K562 (cell line): Measurements from ENCODE around the gene SLIT1. TPM values are rescaled to one million over a fixed set of nuclear protein-coding genes. Genes with fewer than 3 reads are reported as not detected.

Experiments used
- ATAC-seq: fragments of 200-7000 bp; cut with Tn5 transposase; 3 replicates; pipeline ENCODE4 v1.9.1; 2020; ENCODE audit warnings: moderate library complexity
- BruUV-seq: library from RNA; stranded (reverse); fragments of 400-500 nt; replicated peaks from 2 replicates; lab custom pipeline; 2021; lab: Mats Ljungman, UMichigan
- CTCF ChIA-PET: fragments of 300-600 bp; formaldehyde crosslinking; extraction: SDS; loops from one replicate; lab custom pipeline; 2021; ENCODE audit warnings: low intra/inter-chr PET ratio; lab: Yijun Ruan, JAX
- POLR2A ChIA-PET: fragments of 300-600, 350-650 bp; sonication (Branson Sonifier 250); formaldehyde crosslinking; extraction: SDS; loops from one replicate; lab custom pipeline; 2021; ENCODE audit warnings: antibody characterized with exemption, inconsistent platforms; lab: Yijun Ruan, JAX
- DNase-seq, 4 experiments: peaks; one replicate each; pipeline versions ENCODE4 v3.0.0 to v3.0.0-alpha.2; 2011 to 2018; ENCODE audit warnings: low spot score in 3 of 4, mixed read lengths in 3 of 4; ENCODE audit errors: extremely low read depth in 1 of 4
- FAIRE-seq: peaks from 2 replicates; lab custom pipeline; 2011; peaks lifted over from hg19 to GRCh38; lab: Jason Lieb, UNC
- H2AFZ ChIP-seq: 2 replicates; pipeline ENCODE4 v1.6.0; 2011; ENCODE audit warnings: low read depth, low read length, control low read depth, inconsistent platforms
- H3K27ac ChIP-seq: fragments of 200-600 bp; 3 replicates; pipeline ENCODE4 v1.8.0; 2011; ENCODE audit warnings: low read depth, mild to moderate bottlenecking, control low read depth, inconsistent platforms, low read length, moderate library complexity, mixed read lengths; ENCODE audit errors: extremely low read depth
- H3K27me3 ChIP-seq, 2 experiments: fragments of 300-600 bp in 1 of 2; 2 replicates in 1 of 2; 3 replicates in 1 of 2; pipeline versions ENCODE4 v1.6.0 to v1.8.0; 2011; ENCODE audit warnings: inconsistent platforms in 2 of 2, low read length in 2 of 2, mild to moderate bottlenecking in 1 of 2, mixed read lengths in 1 of 2, moderate library complexity in 1 of 2; ENCODE audit not compliant: control insufficient read depth in 2 of 2, insufficient read depth in 2 of 2
- H3K36me3 ChIP-seq: fragments of 300-600 bp; 3 replicates; pipeline ENCODE4 v1.8.0; 2011; ENCODE audit warnings: mild to moderate bottlenecking, low read length, inconsistent platforms; ENCODE audit not compliant: control insufficient read depth, insufficient read depth
- H3K4me1 ChIP-seq, 2 experiments: fragments of 200-600 bp in 1 of 2; replicated peaks in 1 of 2; 2 replicates in 1 of 2; 3 replicates in 1 of 2; pipeline versions ENCODE4 v1.5.1 to v1.8.0; 2011; ENCODE audit warnings: inconsistent platforms in 2 of 2, low read length in 2 of 2, mild to moderate bottlenecking in 1 of 2, mixed read lengths in 1 of 2, moderate library complexity in 1 of 2; ENCODE audit not compliant: control insufficient read depth in 2 of 2, insufficient read depth in 2 of 2
- H3K4me2 ChIP-seq: 2 replicates; pipeline ENCODE4 v1.6.1; 2011; ENCODE audit warnings: low read length, control low read depth, inconsistent platforms, mixed read lengths; ENCODE audit not compliant: insufficient read depth
- H3K4me3 ChIP-seq: fragments of 200-600 bp; sonication (generic), shearing (Covaris generic); 2 replicates; pipeline ENCODE4 v1.5.1; 2016; ENCODE audit warnings: control low read depth, inconsistent platforms
- H3K79me2 ChIP-seq: fragments of 200-600 bp; 3 replicates; pipeline ENCODE4 v1.8.0; 2011; ENCODE audit warnings: low read length, inconsistent platforms; ENCODE audit not compliant: control insufficient read depth, insufficient read depth
- H3K9ac ChIP-seq, 2 experiments: 2 replicates each; pipeline versions ENCODE4 v1.6.0 to v1.6.1; 2011; ENCODE audit warnings: low read depth in 2 of 2, low read length in 2 of 2, control low read depth in 1 of 2, inconsistent platforms in 1 of 2, mild to moderate bottlenecking in 1 of 2, mixed read lengths in 1 of 2; ENCODE audit not compliant: insufficient read depth in 1 of 2
- H3K9me1 ChIP-seq: one replicate; pipeline ENCODE4 v1.6.0; 2011; ENCODE audit warnings: inconsistent platforms, mild to moderate bottlenecking, low read length, moderate library complexity; ENCODE audit not compliant: control insufficient read depth, insufficient read depth
- H3K9me3 ChIP-seq: replicated peaks from 2 replicates; pipeline ENCODE4 v1.5.1; 2011; ENCODE audit warnings: low read depth, low read length, inconsistent platforms; ENCODE audit not compliant: control insufficient read depth, insufficient read depth
- H4K20me1 ChIP-seq: replicated peaks from 2 replicates; pipeline ENCODE4 v1.6.1; 2011; ENCODE audit warnings: low read length, inconsistent platforms, mixed read lengths; ENCODE audit not compliant: control insufficient read depth, insufficient read depth
- BCL6 ChIP-seq: fragments of 250-450 bp; sonication (Bioruptor Pico); IDR thresholded peaks from 2 replicates; pipeline ENCODE4 v1.4.0; 2020
- CTBP1 ChIP-seq: fragments of 450-650 bp; IDR thresholded peaks from 2 replicates; pipeline ENCODE4 v1.6.1; 2016; ENCODE audit warnings: borderline replicate concordance
- DEAF1 ChIP-seq: fragments of 450-650 bp; formaldehyde crosslinking; IDR thresholded peaks from 2 replicates; pipeline ENCODE4 v1.4.0; 2020; ENCODE audit warnings: mild to moderate bottlenecking, moderate library complexity
- EGR1 ChIP-seq: fragments of 450-650 bp; conservative IDR thresholded peaks from 2 replicates; pipeline ENCODE4 v1.6.1; 2017; ENCODE audit warnings: mild to moderate bottlenecking
- ELF2 ChIP-seq: fragments of 250-450 bp; sonication (Bioruptor Pico); IDR thresholded peaks from 2 replicates; pipeline ENCODE4 v1.5.0; 2021; ENCODE audit warnings: mild to moderate bottlenecking
- FIP1L1 ChIP-seq: fragments of 200-400 bp; formaldehyde crosslinking; IDR thresholded peaks from 2 replicates; pipeline ENCODE4 v1.6.1; 2018; ENCODE audit warnings: mild to moderate bottlenecking, low read depth, low read length; ENCODE audit not compliant: poor library complexity, severe bottlenecking
- GTF2E2 ChIP-seq: fragments of 200-800 bp; sonication (Bioruptor generic); IDR thresholded peaks from 2 replicates; pipeline ENCODE4 v1.6.1; 2016; ENCODE audit warnings: missing genetic modification characterization, missing compliant biosample characterization
- KLF6 ChIP-seq: fragments of 250-450 bp; sonication (Bioruptor Pico); IDR thresholded peaks from 2 replicates; pipeline ENCODE4 v1.4.0; 2020; ENCODE audit warnings: mild to moderate bottlenecking, moderate library complexity, borderline replicate concordance
- THRA ChIP-seq: fragments of 450-650 bp; IDR thresholded peaks from 2 replicates; pipeline ENCODE4 v1.6.1; 2017; ENCODE audit warnings: mild to moderate bottlenecking, moderate library complexity
- ZKSCAN8 ChIP-seq: fragments of 200-800 bp; sonication (Bioruptor generic); IDR thresholded peaks from 2 replicates; pipeline ENCODE4 v1.6.1; 2016; ENCODE audit warnings: missing genetic modification characterization, missing compliant biosample characterization
- ZNF121 ChIP-seq: sonication (generic); formaldehyde crosslinking; conservative IDR thresholded peaks from 2 replicates; pipeline ENCODE4 v1.8.0; 2022; ENCODE audit warnings: missing genetic modification reagents
- ZNF174 ChIP-seq: fragments of 250-450 bp; sonication (Bioruptor Pico); IDR thresholded peaks from 2 replicates; pipeline ENCODE4 v1.4.0; 2020; ENCODE audit warnings: mild to moderate bottlenecking
- ZNF253 ChIP-seq: fragments of 250-450 bp; sonication (Bioruptor Pico); conservative IDR thresholded peaks from 2 replicates; pipeline ENCODE4 v1.6.1; 2021; ENCODE audit warnings: mild to moderate bottlenecking
- ZNF512 ChIP-seq: IDR thresholded peaks from 2 replicates; pipeline ENCODE4 v1.6.1; 2016; ENCODE audit warnings: missing genetic modification characterization, missing compliant biosample characterization
- ZNF668 ChIP-seq: fragments of 250-450 bp; sonication (Bioruptor Pico); IDR thresholded peaks from 2 replicates; pipeline ENCODE4 v1.8.0; 2022; ENCODE audit warnings: mild to moderate bottlenecking, inconsistent platforms
- WGBS: fragments of 100-300 bp; shearing (Covaris generic); methylation state at CpG from one replicate; pipeline ENCODE4 v1.1.6; 2016; ENCODE audit warnings: low coverage, mixed read lengths; ENCODE audit not compliant: insufficient coverage; ENCODE audit errors: missing lambda C conversion rate; 5-methylcytosine and 5-hydroxymethylcytosine counted together
- in situ Hi-C: fragments of 300-500 bp; cut with MboI; formaldehyde crosslinking; loops from 4 replicates; pipeline ENCODE4 v1.15.0; 2018; ENCODE audit warnings: inconsistent platforms, mixed read lengths
- intact Hi-C: fragments of 100-400 bp; cut with micrococcal nuclease; formaldehyde crosslinking; loops from 2 replicates; pipeline ENCODE4 v1.14.2; 2022
- polyA plus RNA-seq, 8 experiments: library from polyadenylated mRNA; depleted of rRNA in 4 of 8; stranded (reverse) in 5 of 8; unstranded in 3 of 8; fragments of >200 nt; fragmentation: Nextera tagmentation in 2 of 8; fragmentation: Illumina TruSeq in 1 of 8; extraction: Ambion mirVana in 2 of 8; extraction: Trizol in 1 of 8; gene quantifications; 2 replicates each; pipeline versions ENCODE4 v1.2.1 to v1.2.3, GENCODE V29; 2011 to 2014; ENCODE audit warnings: inconsistent platforms in 1 of 8, missing spikeins in 1 of 8
- total RNA-seq, 7 experiments: library from RNA; depleted of rRNA in 6 of 7; stranded (reverse); fragments of >200 nt in 6 of 7; fragmentation: Illumina TruSeq in 2 of 7; extraction: Trizol in 2 of 7; gene quantifications; 2 replicates each; pipeline versions ENCODE4 v1.2.1 to v1.2.3, GENCODE V29; 2011 to 2021; ENCODE audit warnings: low replicate concordance in 1 of 7

Gene SLIT1
- total and polyA plus RNA-seq, 9 of the 15 experiments (the other 6 are each of a cell fraction or from before 2014, with no cell fraction given): 0.01 to 0.11 (median 0.04) TPM; not detected in 3

- Histone ChIP-seq H3K79me2 (no peaks in the 10 kb centered on the region), H3K36me3 (no peaks in the 10 kb centered on the region), H2AFZ (no peak overlapping the region), H3K4me1 (peaks cover 0 to 5% of the 10 kb centered on the region in 2 experiments; a peak in 1 of 5 replicates), H3K27ac (no peak overlapping the region), H4K20me1 (no peaks in the 10 kb centered on the region), H3K9ac (no peak overlapping the region), H3K4me3 (no peak overlapping the region), H3K9me1 (no peaks in the 10 kb centered on the region), H3K9me3 (peaks cover 4% of the 10 kb centered on the region; the same call in 1 of the 2 replicates), H3K27me3 (peaks cover 2 to 41% of the 10 kb centered on the region in 2 experiments; a peak in 3 of 5 replicates), H3K4me2 (no peak overlapping the region)
- FAIRE-seq: no peak
- no peak for DNase-seq
- TF ChIP-seq CTBP1 (no peak), THRA (no peak), ZNF121 (CRISPR knock-in tag) (no peak), GTF2E2 (tag) (no peak), ZNF512 (tag) (no peak), ELF2 (CRISPR knock-in tag) (no peak), ZNF668 (CRISPR knock-in tag) (no peak), ZKSCAN8 (CRISPR knock-in tag) (no peak), EGR1 (no peak), ZNF253 (CRISPR knock-in tag) (no peak), DEAF1 (CRISPR knock-in tag) (no peak), ZNF174 (no peak), BCL6 (no peak), FIP1L1 (no peak), KLF6 (no peak)
- WGBS: 0% methylated on average over 2 of the region's 2 CpGs
- ChIA-PET CTCF (no interaction called here), POLR2A (no interaction called here)
- ATAC-seq: no peak
- BruUV-seq: no TSS peak
- intact Hi-C loops (no loop called here), in situ Hi-C loops (no loop called here)
Observed at GRCh38 chr10:97053276-97053675, 132.5 kb downstream of the SLIT1 start.
